GM21390 (cell line): ENCODE results near the gene KLHL26.
"Not testable (repeated sequence)": the region's sequence is repeated elsewhere in the genome, so short reads cannot be mapped to it uniquely, and the experiment has no call there.

Source experiments
- ATAC-seq: cut with Tn5 transposase; IDR thresholded peaks from one replicate; pipeline ENCODE4 v1.9.1; 2021; ENCODE audit not compliant: unreplicated experiment

KLHL26 gene

DNA sequence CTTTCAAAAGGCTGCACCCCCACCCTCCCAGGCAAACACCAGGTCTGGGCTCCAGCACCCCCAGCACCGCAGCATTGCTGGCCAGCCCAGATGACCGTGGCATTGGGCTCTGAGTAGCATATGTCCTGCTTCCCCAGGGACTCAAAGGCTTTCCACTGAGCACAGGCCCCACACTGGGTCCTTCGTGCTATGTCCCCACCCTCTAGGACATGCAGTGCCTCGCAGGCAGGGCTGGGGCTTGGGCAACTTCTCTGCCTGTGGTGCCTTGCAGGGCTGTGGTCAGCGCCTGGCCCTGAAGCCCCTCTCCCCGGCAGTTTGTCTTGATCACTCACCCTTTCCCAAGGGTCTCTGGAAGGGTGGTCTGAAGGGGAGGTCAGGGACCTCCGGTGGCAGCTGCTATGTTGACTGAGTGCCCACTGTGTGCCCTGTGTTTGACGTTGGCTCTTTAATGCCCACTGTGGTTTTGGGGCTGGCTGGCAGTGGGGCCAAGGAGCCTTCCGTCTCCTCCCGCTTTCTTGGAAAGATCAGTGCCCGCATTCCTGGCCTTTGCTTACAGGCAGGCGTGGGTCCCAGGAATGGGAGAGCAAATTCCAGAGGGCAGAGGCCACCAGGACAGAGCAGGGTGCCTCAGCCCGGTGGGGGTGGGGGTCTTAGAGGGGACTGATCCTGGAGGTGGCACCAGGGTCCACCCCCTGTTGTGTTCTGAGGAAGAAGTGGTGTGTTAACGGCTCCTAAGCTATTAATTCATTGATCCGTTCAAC, 26.3 kb downstream of the KLHL26 start:
- no peak for ATAC-seq

DNA sequence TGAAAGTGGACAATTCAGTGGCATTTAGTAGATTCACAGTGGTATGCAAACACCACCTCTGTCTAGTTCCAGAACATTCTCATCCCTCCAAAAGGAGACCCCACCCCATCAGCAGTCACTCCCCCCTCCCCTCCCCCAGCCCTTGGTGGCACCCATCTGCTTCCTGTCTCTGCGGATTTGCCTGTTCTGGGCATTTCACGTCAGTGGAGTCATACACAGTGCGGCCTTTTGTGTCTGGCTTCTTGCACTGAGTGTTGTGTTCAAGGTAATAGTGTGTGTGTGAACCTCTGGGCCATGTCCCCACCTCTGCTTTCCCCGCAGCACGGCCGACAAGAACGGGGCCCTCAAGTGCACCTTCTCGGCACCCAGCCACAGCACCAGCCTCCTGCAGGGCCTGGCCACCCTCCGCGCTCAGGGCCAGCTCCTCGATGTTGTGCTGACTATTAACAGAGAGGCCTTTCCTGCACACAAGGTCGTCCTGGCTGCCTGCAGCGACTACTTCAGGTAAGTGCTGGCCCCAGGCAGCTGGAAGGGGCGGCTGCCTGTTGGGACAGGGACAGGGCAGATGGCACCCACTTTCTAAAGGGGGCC, 27.2 kb downstream of the KLHL26 start:
- no peak for ATAC-seq

DNA sequence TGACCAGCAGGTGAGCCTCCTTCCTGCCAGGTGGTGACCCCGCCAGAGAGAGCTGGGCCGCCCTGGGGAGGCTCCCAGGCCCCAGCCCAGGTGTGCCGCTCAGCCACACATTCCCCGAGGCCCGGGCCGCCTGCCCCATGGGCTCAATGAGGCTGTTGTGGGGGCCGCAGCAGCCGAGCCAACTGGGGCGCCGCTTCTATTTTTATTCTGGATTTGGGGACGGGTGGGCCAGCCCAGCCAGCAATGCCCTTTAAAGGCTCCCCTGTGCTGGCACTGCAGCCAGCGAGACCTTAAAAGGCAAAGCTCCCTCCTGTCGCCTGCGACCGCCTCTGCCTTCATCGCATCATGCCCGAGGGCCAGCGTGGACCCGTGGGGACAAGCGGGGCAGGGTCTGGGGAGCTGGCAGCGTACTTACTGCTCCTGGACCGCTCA, 29.0 kb downstream of the KLHL26 start:
- no peak for ATAC-seq

DNA sequence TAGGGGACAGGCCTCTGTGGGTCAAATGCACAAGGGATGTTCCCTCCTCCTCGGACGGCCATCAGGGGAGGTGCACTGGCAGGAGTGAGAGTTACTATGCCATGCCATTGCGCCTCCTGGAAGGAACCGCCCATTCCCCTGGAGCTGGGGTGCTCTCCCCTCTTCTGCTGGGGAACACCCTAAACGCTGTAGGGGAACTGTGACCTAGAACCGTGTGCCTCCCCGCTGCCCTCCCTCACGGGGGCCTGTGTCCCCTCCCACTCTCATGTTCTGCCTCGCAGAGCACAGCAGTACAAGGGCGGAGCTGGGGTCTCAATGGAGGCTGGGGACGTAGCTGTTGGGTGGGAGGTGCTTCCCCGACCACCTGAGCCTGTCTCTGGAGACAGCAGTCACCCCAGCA, 29.5 kb downstream of the KLHL26 start:
- ATAC-seq = no peak

DNA sequence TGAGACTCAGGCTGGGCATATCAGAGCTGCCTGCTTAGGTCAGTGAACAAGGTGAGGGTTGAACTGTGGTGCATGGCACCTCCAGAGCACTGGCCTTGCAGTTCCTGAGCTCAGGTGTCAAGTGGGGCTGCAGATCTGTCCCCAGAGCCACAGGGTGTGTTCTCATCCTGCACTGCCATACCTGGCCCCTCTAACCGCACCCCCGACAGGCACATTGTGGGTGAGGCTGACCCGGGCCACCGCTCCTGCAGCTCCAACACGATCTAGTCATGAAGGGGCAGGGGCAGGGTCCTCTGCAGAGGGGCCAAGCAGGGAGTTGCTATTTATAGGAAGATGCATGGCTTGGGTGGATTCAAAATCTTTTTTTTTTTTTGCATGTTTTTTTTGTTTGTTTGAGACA, 30.0 kb downstream of the KLHL26 start:
- no peak for ATAC-seq

DNA sequence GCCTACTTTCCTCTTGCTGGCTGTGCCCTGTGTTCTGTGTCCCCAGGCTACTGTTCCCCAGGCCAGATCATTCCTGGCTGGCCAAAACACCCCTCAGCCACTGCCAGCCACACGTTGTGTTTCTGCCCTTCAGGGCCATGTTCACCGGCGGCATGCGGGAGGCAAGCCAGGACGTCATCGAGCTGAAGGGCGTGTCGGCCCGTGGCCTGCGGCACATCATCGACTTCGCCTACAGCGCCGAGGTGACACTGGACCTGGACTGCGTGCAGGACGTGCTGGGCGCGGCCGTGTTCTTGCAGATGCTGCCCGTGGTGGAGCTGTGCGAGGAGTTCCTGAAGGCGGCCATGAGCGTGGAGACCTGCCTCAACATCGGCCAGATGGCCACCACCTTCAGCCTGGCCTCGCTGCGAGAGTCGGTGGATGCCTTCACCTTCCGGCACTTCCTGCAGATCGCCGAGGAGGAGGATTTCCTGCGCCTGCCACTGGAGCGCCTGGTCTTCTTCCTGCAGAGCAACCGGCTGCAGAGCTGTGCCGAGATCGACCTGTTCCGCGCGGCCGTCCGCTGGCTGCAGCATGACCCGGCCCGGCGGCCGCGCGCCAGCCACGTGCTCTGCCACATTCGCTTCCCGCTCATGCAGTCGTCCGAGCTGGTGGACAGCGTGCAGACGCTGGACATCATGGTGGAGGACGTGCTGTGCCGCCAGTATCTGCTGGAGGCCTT, 30.9 kb downstream of the KLHL26 start:
- no peak for ATAC-seq

DNA sequence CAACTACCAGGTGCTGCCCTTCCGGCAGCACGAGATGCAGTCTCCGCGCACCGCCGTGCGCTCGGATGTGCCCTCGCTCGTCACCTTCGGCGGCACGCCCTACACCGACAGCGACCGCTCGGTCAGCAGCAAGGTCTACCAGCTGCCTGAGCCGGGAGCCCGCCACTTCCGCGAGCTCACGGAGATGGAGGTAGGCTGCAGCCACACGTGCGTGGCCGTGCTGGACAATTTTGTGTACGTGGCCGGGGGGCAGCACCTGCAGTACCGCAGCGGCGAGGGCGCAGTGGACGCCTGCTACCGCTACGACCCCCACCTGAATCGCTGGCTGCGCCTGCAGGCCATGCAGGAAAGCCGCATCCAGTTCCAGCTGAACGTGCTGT, 31.4 kb downstream of the KLHL26 start:
- no peak for ATAC-seq

DNA sequence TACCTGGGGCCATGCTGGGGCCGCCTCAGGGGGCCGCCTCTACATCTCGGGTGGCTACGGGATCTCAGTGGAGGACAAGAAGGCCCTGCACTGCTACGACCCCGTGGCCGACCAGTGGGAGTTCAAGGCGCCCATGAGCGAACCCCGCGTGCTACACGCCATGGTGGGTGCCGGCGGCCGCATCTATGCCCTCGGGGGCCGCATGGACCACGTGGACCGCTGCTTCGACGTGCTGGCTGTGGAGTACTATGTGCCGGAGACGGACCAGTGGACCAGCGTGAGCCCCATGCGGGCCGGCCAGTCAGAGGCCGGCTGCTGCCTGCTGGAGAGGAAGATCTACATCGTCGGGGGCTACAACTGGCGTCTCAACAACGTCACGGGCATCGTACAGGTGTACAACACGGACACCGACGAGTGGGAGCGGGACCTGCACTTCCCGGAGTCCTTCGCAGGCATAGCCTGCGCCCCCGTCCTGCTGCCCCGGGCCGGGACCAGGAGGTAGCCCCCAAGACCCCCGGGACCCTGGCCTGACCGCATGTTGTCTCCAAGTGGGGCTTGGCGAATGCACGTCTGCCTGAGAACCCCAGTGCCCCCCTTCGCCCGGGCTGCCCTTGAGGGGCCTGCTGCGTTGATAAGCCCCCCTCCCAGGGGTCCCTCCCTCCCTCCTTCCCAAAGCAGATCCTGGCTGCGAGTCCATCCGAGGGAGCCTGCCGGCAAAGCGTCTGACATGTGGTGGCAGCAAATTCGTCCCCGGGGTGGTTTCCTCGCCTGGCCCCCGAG, 32.1 kb downstream of the KLHL26 start:
- ATAC-seq = no peak

DNA sequence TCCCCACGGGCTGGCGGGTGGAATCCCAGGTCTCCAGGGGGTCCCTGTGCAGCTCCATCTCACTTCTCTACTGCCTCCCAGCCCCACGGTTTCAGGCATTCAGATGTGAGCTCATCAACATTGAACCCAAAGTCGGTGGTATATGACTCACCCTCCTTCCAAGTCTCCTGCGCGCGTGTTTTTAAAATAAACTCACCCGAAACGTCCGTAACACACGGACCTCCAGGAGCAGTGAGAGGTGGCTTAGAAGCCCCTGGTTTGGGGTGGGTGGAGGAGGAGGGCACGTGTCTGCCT, 32.6 kb downstream of the KLHL26 start:
- no peak for ATAC-seq

DNA sequence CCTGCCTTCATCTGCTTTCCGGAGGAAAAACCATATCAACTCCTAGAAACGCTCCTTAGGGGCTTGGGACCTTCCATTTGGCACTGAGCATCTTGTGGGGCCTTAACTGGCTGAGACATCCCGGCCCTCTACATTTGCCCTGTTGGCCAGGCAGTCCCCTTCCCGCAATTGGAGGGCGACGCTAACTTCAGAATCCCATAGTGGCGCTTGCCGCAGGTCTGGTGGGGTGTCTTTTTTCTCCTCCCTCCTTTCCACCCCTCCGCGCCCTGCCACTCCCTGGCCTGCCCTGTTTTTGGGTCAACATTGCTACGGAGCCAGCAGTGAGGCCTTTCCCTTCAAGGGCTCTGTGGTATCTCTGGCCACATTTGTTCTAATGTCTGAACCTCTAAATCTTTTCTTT, 33.1 kb downstream of the KLHL26 start:
- no peak for ATAC-seq

DNA sequence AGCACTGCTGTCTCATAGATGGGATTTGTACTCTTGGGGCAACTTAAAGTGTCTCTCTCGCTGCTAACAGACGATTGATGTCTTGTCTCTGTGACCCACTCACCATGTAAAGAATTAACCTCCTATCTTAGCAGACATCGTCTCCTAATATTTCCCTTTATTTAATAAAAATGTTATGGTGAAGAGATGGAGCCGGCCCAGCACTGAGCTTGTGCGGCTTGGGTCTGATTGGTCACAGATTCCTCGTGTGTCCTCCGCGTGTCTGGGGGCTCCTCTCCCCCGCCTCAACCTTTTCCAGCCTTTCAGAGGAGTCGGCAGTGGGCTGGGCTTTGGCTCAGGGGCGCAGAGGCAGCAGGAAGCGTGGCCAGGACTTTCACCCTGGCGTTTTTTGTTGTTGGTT, 33.5 kb downstream of the KLHL26 start:
- no peak for ATAC-seq

DNA sequence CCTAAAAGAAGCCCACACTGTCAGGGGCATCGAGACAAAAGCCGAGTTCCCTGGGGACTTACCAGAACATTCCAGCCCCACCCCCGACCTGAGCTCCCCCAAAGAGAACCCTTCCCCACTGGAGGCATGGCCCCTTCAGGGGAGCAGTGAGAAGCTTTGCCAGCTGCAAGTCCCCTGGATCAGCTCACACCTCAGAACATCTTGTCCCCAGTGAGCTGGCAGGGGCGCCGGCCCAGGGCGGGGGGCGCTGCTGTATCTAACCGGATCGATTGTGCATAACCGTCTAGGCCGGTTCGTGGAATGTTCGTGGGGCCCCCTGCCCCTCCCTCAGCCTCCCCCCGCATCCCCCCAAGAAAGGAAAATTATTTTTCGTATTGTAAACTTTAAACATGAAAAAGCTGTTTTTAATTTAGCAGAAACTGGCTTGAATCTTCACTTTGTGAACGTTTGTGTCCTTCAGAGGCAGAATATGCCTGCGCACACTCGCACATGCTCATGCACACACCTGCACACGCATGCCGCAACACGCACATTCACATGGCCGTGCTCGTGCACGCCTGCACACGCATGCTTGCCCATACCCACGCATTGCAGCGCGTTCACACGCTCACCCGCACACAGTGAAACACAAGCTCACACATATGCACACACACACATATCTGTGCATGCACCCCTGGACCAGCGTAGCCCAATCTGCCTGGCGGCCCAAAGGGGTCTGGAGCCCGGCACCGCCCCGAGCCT, 34.6 kb downstream of the KLHL26 start:
- ATAC-seq = no peak

DNA sequence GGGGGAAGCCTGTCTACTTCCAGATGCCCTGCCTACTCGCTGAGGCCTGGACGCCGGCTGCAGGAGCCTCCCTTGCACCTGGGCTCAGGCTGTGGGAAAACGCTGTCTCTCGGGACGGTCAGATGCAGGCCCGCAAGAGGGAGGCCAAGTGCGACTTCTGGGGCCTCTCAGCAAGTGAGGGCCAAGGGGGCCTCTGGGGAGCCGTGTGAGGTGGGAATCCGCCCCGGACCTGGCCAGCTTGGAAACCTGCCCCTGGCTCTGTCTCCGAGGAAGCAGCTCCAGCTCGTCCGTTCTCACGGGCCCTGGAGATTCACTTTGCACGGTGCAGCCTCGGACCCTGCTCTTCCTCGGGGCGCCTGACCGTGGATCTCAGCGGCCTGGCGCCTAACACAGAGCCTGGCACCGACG, 35.2 kb downstream of the KLHL26 start:
- no peak for ATAC-seq

DNA sequence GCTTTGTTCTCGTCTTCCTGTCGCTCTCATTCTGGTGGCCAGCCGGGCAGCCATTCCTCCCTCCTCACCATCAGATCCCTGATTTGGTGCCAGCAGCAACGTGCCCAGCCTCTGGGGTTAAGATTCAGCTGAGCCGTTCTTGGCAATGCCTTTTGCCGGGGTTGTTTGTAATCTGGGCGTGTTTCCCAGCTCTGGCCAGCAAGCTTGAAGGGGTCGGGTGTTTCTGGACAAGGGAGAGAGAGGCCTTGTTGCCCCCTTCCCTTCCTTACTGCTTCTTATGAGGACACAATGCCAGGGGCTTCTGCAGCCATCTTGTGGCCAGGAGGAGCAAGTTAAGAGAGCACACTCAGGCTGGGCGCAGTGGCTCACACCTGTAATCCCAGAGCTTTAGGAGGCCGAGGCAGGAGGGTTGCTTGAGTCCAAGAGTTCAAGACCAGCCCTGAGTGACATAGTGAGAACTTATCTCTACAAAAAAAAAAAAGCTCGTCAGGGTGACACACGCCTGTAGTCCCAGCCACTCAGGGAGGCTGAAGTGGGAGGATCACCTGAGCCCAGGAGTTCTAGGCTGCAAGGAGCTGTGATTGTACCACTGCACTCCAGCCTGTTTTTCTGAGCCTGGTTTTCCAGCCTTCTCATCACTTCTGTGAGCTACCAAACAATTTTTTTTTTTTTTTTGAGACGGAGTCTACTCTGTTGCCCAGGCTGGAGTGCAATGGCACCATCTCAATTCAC, 35.9 kb downstream of the KLHL26 start:
- no peak for ATAC-seq

DNA sequence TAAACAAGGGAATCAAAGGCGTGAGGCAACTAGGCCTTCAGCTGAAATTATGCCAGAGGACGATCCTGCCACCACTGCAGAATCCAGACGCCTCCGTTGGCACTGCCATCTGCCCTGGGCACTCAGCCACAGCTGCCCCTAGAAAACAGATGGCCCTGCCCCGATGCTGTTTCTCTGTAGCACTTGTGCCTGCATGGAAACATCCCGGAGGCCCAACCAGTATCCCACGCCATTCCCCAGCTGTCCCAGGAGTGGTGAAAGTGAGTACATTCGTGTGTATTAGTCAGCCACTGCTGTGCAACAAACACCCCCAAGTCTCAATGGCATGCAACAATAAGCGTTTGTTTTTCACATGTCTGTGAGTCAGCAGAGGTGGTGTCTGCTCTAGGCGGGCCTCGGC, 37.8 kb downstream of the KLHL26 start:
- no peak for ATAC-seq

DNA sequence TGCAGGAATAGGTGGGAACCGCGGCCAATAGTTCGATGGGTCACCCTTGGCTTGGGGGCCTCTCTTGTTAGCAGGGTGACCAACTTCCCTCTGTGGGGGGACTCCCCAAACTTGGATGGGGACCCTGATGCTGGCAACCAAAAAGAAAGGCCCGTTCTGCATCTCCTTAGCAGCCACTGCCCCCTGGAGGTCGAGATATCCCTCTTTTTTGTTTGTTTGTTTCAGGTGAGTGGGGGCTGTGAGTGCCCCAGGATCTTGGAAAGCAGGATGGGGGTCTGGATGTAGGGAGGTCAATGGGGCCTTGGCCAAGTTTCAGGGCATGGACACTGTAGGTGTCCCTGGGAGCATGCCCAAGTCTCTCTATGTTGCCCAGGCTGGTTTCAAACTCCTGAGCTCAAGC, 39.0 kb downstream of the KLHL26 start:
- ATAC-seq = no peak

DNA sequence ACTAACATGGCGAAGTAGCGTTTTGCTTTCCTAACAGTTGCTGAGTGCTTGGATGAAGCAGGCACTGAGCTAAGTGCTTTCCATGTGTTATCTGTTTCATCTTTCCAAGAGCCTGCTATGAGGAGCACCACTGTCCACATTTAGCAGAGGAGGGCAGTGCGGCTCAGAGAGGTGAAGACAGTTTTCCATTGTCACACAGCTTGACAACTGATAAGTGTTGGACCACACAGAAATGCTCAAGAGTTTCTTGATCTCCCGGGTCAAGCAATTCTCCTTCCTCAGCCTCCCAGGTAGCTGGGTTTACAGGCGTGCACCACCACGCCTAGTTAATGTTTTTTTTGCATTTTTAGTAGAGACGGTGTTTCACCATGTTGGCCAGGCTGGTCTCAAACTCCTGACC, 39.9 kb downstream of the KLHL26 start:
- no peak for ATAC-seq

DNA sequence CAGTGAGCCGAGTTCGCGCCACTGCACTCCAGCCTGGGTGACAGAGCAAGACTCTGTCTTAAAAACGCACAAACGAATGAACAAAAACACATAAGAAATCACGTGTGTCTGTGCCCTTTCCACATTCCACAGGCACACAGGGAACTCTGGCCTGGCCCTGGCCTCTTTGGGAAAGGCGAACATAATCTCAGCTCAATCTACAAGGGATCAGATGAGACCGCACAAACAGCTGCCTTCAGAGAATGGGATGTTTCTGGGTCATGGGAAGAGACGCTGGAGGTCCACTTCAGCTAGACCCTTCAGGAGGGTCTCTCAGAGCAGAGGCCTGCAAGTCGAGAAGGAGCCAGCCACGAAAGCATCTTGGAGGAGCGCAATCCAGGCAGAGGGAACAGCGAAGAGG, 40.3 kb downstream of the KLHL26 start:
- no peak for ATAC-seq

DNA sequence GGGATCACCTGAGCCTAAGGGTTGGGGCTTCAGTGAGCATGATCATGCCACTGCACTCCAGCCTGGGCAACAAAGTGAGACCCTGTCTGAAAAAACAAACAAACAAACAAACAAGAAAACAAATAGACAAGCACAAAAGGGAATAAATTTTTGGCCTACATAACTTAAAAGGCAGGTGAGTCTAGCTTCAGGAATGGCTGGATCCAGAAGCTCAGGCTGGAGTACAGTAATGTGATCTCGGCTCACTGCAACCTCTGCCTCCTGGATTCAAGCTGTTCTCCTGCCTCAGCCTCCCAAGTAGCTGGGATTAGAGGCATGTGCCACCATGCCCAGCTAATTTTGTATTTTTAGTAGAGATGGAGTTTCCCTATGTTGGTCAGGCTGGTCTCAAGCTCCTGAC, 43.3 kb downstream of the KLHL26 start:
- ATAC-seq = not testable (repeated sequence)

DNA sequence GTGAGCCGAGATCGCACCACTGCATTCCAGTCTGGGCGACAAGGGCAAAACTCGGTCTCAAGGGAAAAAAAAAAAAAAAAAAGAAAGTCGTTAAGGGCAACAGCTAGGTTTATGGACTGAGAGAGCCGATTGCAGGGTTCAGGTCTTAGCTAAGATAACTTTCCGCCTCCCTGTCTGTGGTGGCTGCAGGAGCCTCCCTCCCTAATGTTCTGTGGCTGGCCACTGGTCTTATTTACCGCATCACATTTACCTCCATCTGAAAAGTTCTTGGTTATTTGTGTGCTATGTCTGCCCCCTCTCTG, 45.9 kb downstream of the KLHL26 start:
- no peak for ATAC-seq
